HepG2 (cell line): ENCODE measurements around the gene GRAMD1A. TPM values are rescaled to one million over a fixed set of nuclear protein-coding genes. Genes with fewer than 3 reads are reported as not detected.

ENCODE experiments used
- ATAC-seq: fragments of 200-7000 bp; cut with Tn5 transposase; 3 replicates; pipeline ENCODE4 v1.9.1; 2020; ENCODE audit warnings: mild to moderate bottlenecking, moderate library complexity
- BruUV-seq: library from RNA; stranded (reverse); fragments of 400-500 nt; replicated peaks from 2 replicates; lab custom pipeline; 2021; lab: Mats Ljungman, UMichigan
- CTCF ChIA-PET: fragments of 300-600 bp; formaldehyde crosslinking; extraction: SDS; loops from one replicate; lab custom pipeline; 2021; ENCODE audit warnings: low total read pairs, inconsistent platforms, low intra/inter-chr PET ratio; lab: Yijun Ruan, JAX
- POLR2A ChIA-PET: fragments of 350-600 bp; sonication (Branson Sonifier 250); formaldehyde crosslinking; loops from one replicate; lab custom pipeline; 2020; ENCODE audit warnings: antibody characterized with exemption, inconsistent platforms; lab: Yijun Ruan, JAX
- DNase-seq: peaks from one replicate; pipeline ENCODE4 v3.0.0-alpha.2; 2015; ENCODE audit warnings: low spot score
- FAIRE-seq: peaks from 3 replicates; lab custom pipeline; 2011; peaks lifted over from hg19 to GRCh38; lab: Jason Lieb, UNC
- H2AFZ ChIP-seq: one replicate; pipeline ENCODE4 v1.6.1; 2011; ENCODE audit warnings: low read length, inconsistent platforms
- H3K27ac ChIP-seq: fragments of 300-600 bp; 3 replicates; pipeline ENCODE4 v1.8.0; 2011; ENCODE audit warnings: mixed run types, mild to moderate bottlenecking, mixed read lengths, low read length, inconsistent platforms; ENCODE audit not compliant: insufficient read depth; ENCODE audit errors: extremely low read length
- H3K27me3 ChIP-seq, 2 experiments: fragments of 200-600 bp in 1 of 2; 2 replicates in 1 of 2; 3 replicates in 1 of 2; pipeline versions ENCODE4 v1.6.0 to v1.8.0; 2011; ENCODE audit warnings: low read length in 2 of 2, mild to moderate bottlenecking in 2 of 2, moderate library complexity in 2 of 2, inconsistent platforms in 1 of 2; ENCODE audit not compliant: insufficient read depth in 2 of 2, control insufficient read depth in 1 of 2
- H3K36me3 ChIP-seq, 2 experiments: fragments of 200-600 bp in 1 of 2; replicated peaks in 1 of 2; 2 replicates in 1 of 2; 3 replicates in 1 of 2; pipeline versions ENCODE4 v1.5.1 to v1.8.0; 2011; ENCODE audit warnings: low read length in 2 of 2, inconsistent platforms in 1 of 2; ENCODE audit not compliant: insufficient read depth in 2 of 2, control insufficient read depth in 1 of 2
- H3K4me1 ChIP-seq: 2 replicates; pipeline ENCODE4 v1.5.1; 2012; ENCODE audit warnings: low read length, inconsistent platforms; ENCODE audit not compliant: insufficient read depth
- H3K4me2 ChIP-seq: 2 replicates; pipeline ENCODE4 v1.6.0; 2011; ENCODE audit warnings: low read depth, low read length, inconsistent platforms
- H3K4me3 ChIP-seq, 3 experiments: fragments of 200-600 bp in 1 of 3; sonication (generic), shearing (Covaris generic) in 1 of 3; replicated peaks in 1 of 3; 2 replicates each; pipeline ENCODE4 v1.5.1; 2011 to 2016; ENCODE audit warnings: low read length in 3 of 3, inconsistent platforms in 2 of 3, low read depth in 2 of 3, mild to moderate bottlenecking in 2 of 3, control low read depth in 1 of 3, mixed read lengths in 1 of 3; ENCODE audit not compliant: insufficient read depth in 1 of 3
- H3K79me2 ChIP-seq: one replicate; pipeline ENCODE4 v1.6.1; 2011; ENCODE audit warnings: low read length, inconsistent platforms; ENCODE audit not compliant: insufficient read depth
- H3K9ac ChIP-seq: 2 replicates; pipeline ENCODE4 v1.6.0; 2011; ENCODE audit warnings: mild to moderate bottlenecking, low read depth, low read length, inconsistent platforms; ENCODE audit not compliant: insufficient read depth
- H3K9me3 ChIP-seq: 2 replicates; pipeline ENCODE4 v1.5.1; 2012; ENCODE audit warnings: mild to moderate bottlenecking, low read length
- H4K20me1 ChIP-seq: 2 replicates; pipeline ENCODE4 v1.6.0; 2011; ENCODE audit warnings: inconsistent platforms, mild to moderate bottlenecking, low read length, moderate library complexity; ENCODE audit not compliant: insufficient read depth
- AHR ChIP-seq: IDR thresholded peaks from 2 replicates; pipeline ENCODE4 v1.6.1; 2018; ENCODE audit warnings: missing genetic modification reagents, missing compliant biosample characterization
- NFIB ChIP-seq: sonication (generic); formaldehyde crosslinking; IDR thresholded peaks from 2 replicates; pipeline ENCODE4 v1.9.0; 2021; ENCODE audit warnings: missing genetic modification reagents, mild to moderate bottlenecking, borderline replicate concordance
- PCBP2 ChIP-seq: fragments of 200-400 bp; formaldehyde crosslinking; optimal IDR thresholded peaks from 2 replicates; pipeline ENCODE3; 2018; ENCODE audit warnings: low read length, low read depth; ENCODE audit not compliant: poor library complexity, severe bottlenecking
- PTBP1 ChIP-seq: fragments of 200-400 bp; formaldehyde crosslinking; IDR thresholded peaks from 2 replicates; pipeline ENCODE4 v1.6.1; 2018; ENCODE audit warnings: low read length, low read depth; ENCODE audit not compliant: poor library complexity, severe bottlenecking
- SIN3A ChIP-seq: IDR thresholded peaks from 2 replicates; pipeline ENCODE4 v1.6.1; 2011; ENCODE audit warnings: low read depth, mild to moderate bottlenecking, control low read depth, low read length, borderline replicate concordance
- SRSF4 ChIP-seq: fragments of 200-400 bp; formaldehyde crosslinking; IDR thresholded peaks from one replicate; pipeline ENCODE4 v1.6.1; 2018; ENCODE audit warnings: mild to moderate bottlenecking, low read depth, low read length, moderate library complexity; ENCODE audit not compliant: poor library complexity, severe bottlenecking
- THAP7 ChIP-seq: sonication (generic); formaldehyde crosslinking; IDR thresholded peaks from 2 replicates; pipeline ENCODE4 v1.8.1; 2023; ENCODE audit warnings: mild to moderate bottlenecking, missing genetic modification reagents
- ZNF280D ChIP-seq: sonication (generic); formaldehyde crosslinking; IDR thresholded peaks from 2 replicates; pipeline ENCODE4 v1.5.1; 2020; ENCODE audit warnings: mild to moderate bottlenecking, missing genetic modification reagents
- ZNF33B ChIP-seq: sonication (generic); formaldehyde crosslinking; IDR thresholded peaks from 2 replicates; pipeline ENCODE4 v1.5.1; 2020; ENCODE audit warnings: mild to moderate bottlenecking, missing genetic modification reagents
- ZNF550 ChIP-seq: sonication (generic); formaldehyde crosslinking; IDR thresholded peaks from 2 replicates; pipeline ENCODE4 v1.4.0; 2020; ENCODE audit warnings: mild to moderate bottlenecking, missing genetic modification reagents, borderline replicate concordance
- ZNF775 ChIP-seq: sonication (generic); formaldehyde crosslinking; IDR thresholded peaks from 2 replicates; pipeline ENCODE4 v1.4.0; 2020; ENCODE audit warnings: missing genetic modification reagents, mild to moderate bottlenecking, moderate library complexity, borderline replicate concordance
- ZSCAN20 ChIP-seq: sonication (generic); formaldehyde crosslinking; IDR thresholded peaks from 2 replicates; pipeline ENCODE4 v1.4.0; 2020; ENCODE audit warnings: missing genetic modification reagents, mild to moderate bottlenecking, borderline replicate concordance
- WGBS: methylation state at CpG from one replicate; pipeline ENCODE4 v1.1.6; 2017; ENCODE audit warnings: low lambda C conversion rate; 5-methylcytosine and 5-hydroxymethylcytosine counted together
- in situ Hi-C: cut with HindIII; loops from 2 replicates; pipeline ENCODE4 v1.10.0; 2017; ENCODE audit warnings: low pct_unique_long_range_greater_than_20kb; ENCODE audit not compliant: extremely low pct_ligation_motif_present
- intact Hi-C: fragments of 100-400 bp; cut with micrococcal nuclease; formaldehyde crosslinking; loops from one replicate; pipeline ENCODE4 v1.10.0; 2022; ENCODE audit not compliant: unreplicated experiment
- polyA plus RNA-seq, 8 experiments: library from polyadenylated mRNA; depleted of rRNA in 3 of 8; stranded (reverse) in 7 of 8; unstranded in 1 of 8; fragments of >200 nt; fragmentation: Illumina TruSeq in 4 of 8; extraction: Trizol in 4 of 8; gene quantifications; 2 replicates each; pipeline versions ENCODE4 v1.2.1 to v1.2.3, GENCODE V29; 2011 to 2016; ENCODE audit warnings: low read depth in 4 of 8, missing spikeins in 1 of 8, mixed read lengths in 1 of 8; ENCODE audit not compliant: insufficient read depth in 1 of 8
- total RNA-seq, 5 experiments: library from RNA; depleted of rRNA; stranded (reverse); fragments of >200 nt; fragmentation: Illumina TruSeq; extraction: Trizol; gene quantifications; 2 replicates each; pipeline ENCODE4 v1.2.3, GENCODE V29; 2016; ENCODE audit warnings: low read depth in 1 of 5
- TF ChIP-seq, protein P1 (sequence below): sonication (generic); formaldehyde crosslinking; IDR thresholded peaks from 2 replicates; pipeline ENCODE4 v1.4.0; 2020; ENCODE audit warnings: missing genetic modification reagents, borderline replicate concordance
- TF ChIP-seq, protein P2 (sequence below): IDR thresholded peaks from 2 replicates; pipeline ENCODE4 v1.6.1; 2016; ENCODE audit warnings: low read depth, borderline replicate concordance

The GRAMD1A gene
- total and polyA plus RNA-seq, 2 of the 13 experiments (the other 11 are each of a cell fraction or from before 2014, with no cell fraction given): 14.7 to 181 TPM

DNA sequence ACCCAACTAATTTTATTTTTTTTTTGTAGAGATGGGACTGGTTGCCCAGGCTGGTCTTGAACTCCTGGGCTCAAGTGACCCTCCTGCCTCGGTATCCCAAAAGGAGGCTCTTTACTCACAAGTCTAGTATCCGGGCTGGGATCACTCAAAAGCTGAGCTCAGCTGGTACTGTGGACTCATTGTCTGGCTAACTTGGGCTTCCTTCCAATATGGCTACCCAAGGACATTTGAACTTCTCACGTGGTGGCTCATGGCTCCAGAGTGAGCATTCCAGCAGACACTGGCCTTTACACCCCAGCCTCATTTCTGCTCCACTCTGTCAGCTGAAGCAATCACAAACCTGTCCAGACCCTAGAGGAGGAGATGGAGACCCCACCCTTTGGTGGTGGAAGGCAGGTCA is 70.3 kb downstream of the GRAMD1A start:
- POLR2A ChIA-PET: no interaction called here
- ATAC-seq: no peak
- CTCF ChIA-PET: no interaction called here

More for the DNA sequence above, 70.3 kb downstream of the GRAMD1A start:
- no peak overlapping the region for H3K4me3 ChIP-seq
- TF ChIP-seq ZNF550 (CRISPR knock-in tag) (no peak), PTBP1 (no peak), ZNF775 (no peak), NFIB (no peak), ZNF33B (no peak), ZSCAN20 (no peak), SIN3A (no peak), AHR (CRISPR knock-in tag) (no peak), SRSF4 (no peak), ZNF280D (CRISPR knock-in tag) (no peak), PCBP2 (no peak), THAP7 (CRISPR knock-in tag) (no peak)
- TF ChIP-seq, protein P1, sequence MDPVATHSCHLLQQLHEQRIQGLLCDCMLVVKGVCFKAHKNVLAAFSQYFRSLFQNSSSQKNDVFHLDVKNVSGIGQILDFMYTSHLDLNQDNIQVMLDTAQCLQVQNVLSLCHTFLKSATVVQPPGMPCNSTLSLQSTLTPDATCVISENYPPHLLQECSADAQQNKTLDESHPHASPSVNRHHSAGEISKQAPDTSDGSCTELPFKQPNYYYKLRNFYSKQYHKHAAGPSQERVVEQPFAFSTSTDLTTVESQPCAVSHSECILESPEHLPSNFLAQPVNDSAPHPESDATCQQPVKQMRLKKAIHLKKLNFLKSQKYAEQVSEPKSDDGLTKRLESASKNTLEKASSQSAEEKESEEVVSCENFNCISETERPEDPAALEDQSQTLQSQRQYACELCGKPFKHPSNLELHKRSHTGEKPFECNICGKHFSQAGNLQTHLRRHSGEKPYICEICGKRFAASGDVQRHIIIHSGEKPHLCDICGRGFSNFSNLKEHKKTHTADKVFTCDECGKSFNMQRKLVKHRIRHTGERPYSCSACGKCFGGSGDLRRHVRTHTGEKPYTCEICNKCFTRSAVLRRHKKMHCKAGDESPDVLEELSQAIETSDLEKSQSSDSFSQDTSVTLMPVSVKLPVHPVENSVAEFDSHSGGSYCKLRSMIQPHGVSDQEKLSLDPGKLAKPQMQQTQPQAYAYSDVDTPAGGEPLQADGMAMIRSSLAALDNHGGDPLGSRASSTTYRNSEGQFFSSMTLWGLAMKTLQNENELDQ: no peak
- TF ChIP-seq, protein P2, sequence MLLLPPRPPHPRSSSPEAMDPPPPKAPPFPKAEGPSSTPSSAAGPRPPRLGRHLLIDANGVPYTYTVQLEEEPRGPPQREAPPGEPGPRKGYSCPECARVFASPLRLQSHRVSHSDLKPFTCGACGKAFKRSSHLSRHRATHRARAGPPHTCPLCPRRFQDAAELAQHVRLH (CRISPR knock-in tag): no peak
- 28% methylated on average over 3 of the region's 3 CpGs for WGBS
- no peak overlapping the region for H3K9ac ChIP-seq
- intact Hi-C loops (no loop called here), in situ Hi-C loops (no loop called here)
- H2AFZ ChIP-seq: no peak overlapping the region
- no peaks in the 10 kb centered on the region for H3K36me3 ChIP-seq
- H3K79me2 ChIP-seq: no peaks in the 10 kb centered on the region
- no peak overlapping the region for H3K4me2 ChIP-seq
- H3K4me1 ChIP-seq: peaks cover 15% of the 10 kb centered on the region
- BruUV-seq: no TSS peak
- H3K27me3 ChIP-seq: peaks cover 5 to 23% of the 10 kb centered on the region in 2 experiments
- DNase-seq: no peak
- no peaks in the 10 kb centered on the region for H4K20me1 ChIP-seq
- no peak for FAIRE-seq
- no peak overlapping the region for H3K27ac ChIP-seq
- H3K9me3 ChIP-seq: peaks cover 11% of the 10 kb centered on the region
